Astrocyte (in vitro differentiated cells and primary cell): Measurements from ENCODE around the gene RGS11. TPM values are rescaled to one million over a fixed set of nuclear protein-coding genes. Genes with fewer than 3 reads are reported as not detected.

ENCODE experiments used
- DNase-seq: peaks from one replicate; pipeline ENCODE4 v3.0.0-alpha.2; 2010; ENCODE audit warnings: low read depth
- FAIRE-seq: peaks from 2 replicates; lab custom pipeline; 2011; peaks lifted over from hg19 to GRCh38; lab: Jason Lieb, UNC
- H2AFZ ChIP-seq: 2 replicates; pipeline ENCODE4 v1.6.0; 2012; ENCODE audit warnings: low read depth, low read length, inconsistent platforms
- H3K27ac ChIP-seq: 2 replicates; pipeline ENCODE4 v1.5.1; 2011; ENCODE audit warnings: low read depth, low read length, inconsistent platforms
- H3K27me3 ChIP-seq: 2 replicates; pipeline ENCODE4 v1.6.0; 2011; ENCODE audit warnings: low read length, inconsistent platforms; ENCODE audit not compliant: insufficient read depth
- H3K36me3 ChIP-seq: 2 replicates; pipeline ENCODE4 v1.5.1; 2011; ENCODE audit warnings: low read length, inconsistent platforms; ENCODE audit not compliant: insufficient read depth
- H3K4me1 ChIP-seq: 2 replicates; pipeline ENCODE4 v1.5.1; 2011; ENCODE audit warnings: low read length, inconsistent platforms; ENCODE audit not compliant: insufficient read depth
- H3K4me2 ChIP-seq: 2 replicates; pipeline ENCODE4 v1.6.0; 2012; ENCODE audit warnings: low read length, inconsistent platforms
- H3K4me3 ChIP-seq: 2 replicates; pipeline ENCODE4 v1.5.1; 2011; ENCODE audit warnings: low read depth, mild to moderate bottlenecking, low read length, inconsistent platforms; ENCODE audit not compliant: insufficient read depth
- H3K79me2 ChIP-seq: 2 replicates; pipeline ENCODE4 v1.6.0; 2012; ENCODE audit warnings: mild to moderate bottlenecking, low read length, inconsistent platforms; ENCODE audit not compliant: insufficient read depth
- H3K9ac ChIP-seq: 2 replicates; pipeline ENCODE4 v1.6.0; 2012; ENCODE audit warnings: mild to moderate bottlenecking, low read length, inconsistent platforms
- H3K9me3 ChIP-seq: 2 replicates; pipeline ENCODE4 v1.5.1; 2012; ENCODE audit warnings: low read depth, mild to moderate bottlenecking, low read length, inconsistent platforms; ENCODE audit not compliant: insufficient read depth
- H4K20me1 ChIP-seq: 2 replicates; pipeline ENCODE4 v1.6.0; 2012; ENCODE audit warnings: low read length, inconsistent platforms; ENCODE audit not compliant: insufficient read depth
- H3K27ac Mint-ChIP-seq: one replicate; pipeline ENCODE4 v1.8.0; 2021; ENCODE audit warnings: mild to moderate bottlenecking, mixed read lengths; ENCODE audit not compliant: unreplicated experiment
- H3K27me3 Mint-ChIP-seq: one replicate; pipeline ENCODE4 v1.8.0; 2021; ENCODE audit warnings: low read depth, mixed read lengths; ENCODE audit not compliant: unreplicated experiment
- H3K36me3 Mint-ChIP-seq: one replicate; pipeline ENCODE4 v1.8.0; 2021; ENCODE audit warnings: low read depth, mixed read lengths; ENCODE audit not compliant: unreplicated experiment
- H3K4me1 Mint-ChIP-seq: one replicate; pipeline ENCODE4 v1.8.0; 2021; ENCODE audit warnings: low read depth, mixed read lengths; ENCODE audit not compliant: unreplicated experiment
- H3K4me3 Mint-ChIP-seq: one replicate; pipeline ENCODE4 v1.8.0; 2021; ENCODE audit warnings: mild to moderate bottlenecking, moderate library complexity, mixed read lengths; ENCODE audit not compliant: unreplicated experiment
- H3K9me3 Mint-ChIP-seq: one replicate; pipeline ENCODE4 v1.8.0; 2021; ENCODE audit warnings: mild to moderate bottlenecking, mixed read lengths; ENCODE audit not compliant: unreplicated experiment
- EZH2 ChIP-seq: IDR thresholded peaks from 2 replicates; pipeline ENCODE4 v1.6.1; 2012; ENCODE audit warnings: mild to moderate bottlenecking, low read length, inconsistent platforms; ENCODE audit not compliant: insufficient read depth
- total RNA-seq: library from RNA; stranded (reverse); gene quantifications from 2 replicates; pipeline ENCODE4 v1.2.1, GENCODE V29; 2021
- TF ChIP-seq, protein P1 (sequence below): IDR thresholded peaks from 2 replicates; pipeline ENCODE4 v1.5.1; 2011; ENCODE audit warnings: low read depth, mild to moderate bottlenecking, inconsistent platforms, low read length, moderate library complexity; ENCODE audit not compliant: insufficient read depth

RGS11 gene
- total RNA-seq, 1 donor from 2014 or later, result 2.7 TPM

DNA sequence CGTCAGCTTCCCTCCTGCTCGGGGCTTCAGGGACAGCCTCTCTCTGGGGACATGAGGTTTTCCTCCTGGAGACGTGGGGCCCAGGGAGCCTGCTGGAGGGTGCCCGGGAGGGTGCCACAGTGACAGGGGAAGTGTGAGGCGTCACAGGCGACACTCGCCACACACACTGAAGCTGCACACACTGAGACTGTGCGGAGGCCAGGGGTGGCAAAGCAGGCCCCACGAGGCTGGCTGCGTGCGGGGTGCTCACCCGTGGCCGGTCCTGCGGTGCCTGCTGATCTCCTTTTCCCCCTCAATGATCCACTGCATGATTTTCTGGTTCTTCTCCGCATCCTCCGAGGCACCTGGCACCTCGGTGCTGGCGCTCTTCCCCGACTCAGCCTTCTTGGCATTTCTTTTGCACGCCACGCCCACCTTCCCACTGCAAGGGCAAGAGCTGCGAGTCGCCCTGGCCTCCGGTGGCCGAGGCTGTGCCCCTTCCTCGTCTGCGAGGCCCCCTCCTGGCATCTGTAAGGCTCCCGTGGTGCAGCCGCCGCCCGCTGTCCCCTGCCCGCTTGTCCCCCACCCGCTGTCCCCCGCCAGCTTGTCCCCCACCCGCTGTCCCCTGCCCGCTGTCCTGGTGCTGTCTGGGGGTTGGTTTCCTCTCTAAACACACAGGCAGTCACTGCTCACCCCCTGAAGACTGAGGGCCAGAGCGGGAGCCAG is 21.2 kb upstream of the RGS11 start:
- DNase-seq (no peak), FAIRE-seq (no peak)
- H3K9me3 Mint-ChIP-seq, result no peaks in the 10 kb centered on the region
- Histone ChIP-seq H3K4me1 (no peaks in the 10 kb centered on the region), H4K20me1 (no peaks in the 10 kb centered on the region), H3K4me2 (no peak overlapping the region), H3K36me3 (no peaks in the 10 kb centered on the region), H3K27me3 (no peaks in the 10 kb centered on the region), H3K79me2 (no peaks in the 10 kb centered on the region), H3K4me3 (no peak overlapping the region), H2AFZ (no peak overlapping the region), H3K27ac (no peak overlapping the region), H3K9me3 (no peaks in the 10 kb centered on the region), H3K9ac (no peak overlapping the region)
- no peaks in the 10 kb centered on the region for H3K27me3 Mint-ChIP-seq
- no peak for TF ChIP-seq EZH2
- TF ChIP-seq, protein P1, sequence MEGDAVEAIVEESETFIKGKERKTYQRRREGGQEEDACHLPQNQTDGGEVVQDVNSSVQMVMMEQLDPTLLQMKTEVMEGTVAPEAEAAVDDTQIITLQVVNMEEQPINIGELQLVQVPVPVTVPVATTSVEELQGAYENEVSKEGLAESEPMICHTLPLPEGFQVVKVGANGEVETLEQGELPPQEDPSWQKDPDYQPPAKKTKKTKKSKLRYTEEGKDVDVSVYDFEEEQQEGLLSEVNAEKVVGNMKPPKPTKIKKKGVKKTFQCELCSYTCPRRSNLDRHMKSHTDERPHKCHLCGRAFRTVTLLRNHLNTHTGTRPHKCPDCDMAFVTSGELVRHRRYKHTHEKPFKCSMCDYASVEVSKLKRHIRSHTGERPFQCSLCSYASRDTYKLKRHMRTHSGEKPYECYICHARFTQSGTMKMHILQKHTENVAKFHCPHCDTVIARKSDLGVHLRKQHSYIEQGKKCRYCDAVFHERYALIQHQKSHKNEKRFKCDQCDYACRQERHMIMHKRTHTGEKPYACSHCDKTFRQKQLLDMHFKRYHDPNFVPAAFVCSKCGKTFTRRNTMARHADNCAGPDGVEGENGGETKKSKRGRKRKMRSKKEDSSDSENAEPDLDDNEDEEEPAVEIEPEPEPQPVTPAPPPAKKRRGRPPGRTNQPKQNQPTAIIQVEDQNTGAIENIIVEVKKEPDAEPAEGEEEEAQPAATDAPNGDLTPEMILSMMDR, result no peak
- H3K4me3 Mint-ChIP-seq, result no peak overlapping the region
- H3K27ac Mint-ChIP-seq, result no peak overlapping the region
- peaks cover 2% of the 10 kb centered on the region for H3K36me3 Mint-ChIP-seq
- H3K4me1 Mint-ChIP-seq, result no peaks in the 10 kb centered on the region

- Mint-ChIP-seq H3K36me3 (peaks cover 4% of the 10 kb centered on the region), H3K27ac (no peak overlapping the region), H3K4me1 (no peaks in the 10 kb centered on the region), H3K4me3 (no peak overlapping the region), H3K27me3 (no peaks in the 10 kb centered on the region), H3K9me3 (no peaks in the 10 kb centered on the region)
- Histone ChIP-seq H3K36me3 (no peaks in the 10 kb centered on the region), H3K79me2 (no peaks in the 10 kb centered on the region), H2AFZ (no peak overlapping the region), H3K4me2 (no peak overlapping the region), H3K4me3 (no peak overlapping the region), H3K4me1 (no peaks in the 10 kb centered on the region), H4K20me1 (no peaks in the 10 kb centered on the region), H3K9me3 (no peaks in the 10 kb centered on the region), H3K9ac (no peak overlapping the region), H3K27ac (no peak overlapping the region), H3K27me3 (no peaks in the 10 kb centered on the region)
- no peak for DNase-seq
- TF ChIP-seq EZH2, result no peak
- TF ChIP-seq, protein P1, result no peak
- FAIRE-seq, result no peak
Measured at GRCh38 chr16:296276-296675, 20.5 kb upstream of the RGS11 start.
